ENCODE data around the gene MCM5.
"Not testable (repeated sequence)": the region's sequence is repeated elsewhere in the genome, so short reads cannot be mapped to it uniquely, and the experiment has no call there.

MCM5 gene

DNA sequence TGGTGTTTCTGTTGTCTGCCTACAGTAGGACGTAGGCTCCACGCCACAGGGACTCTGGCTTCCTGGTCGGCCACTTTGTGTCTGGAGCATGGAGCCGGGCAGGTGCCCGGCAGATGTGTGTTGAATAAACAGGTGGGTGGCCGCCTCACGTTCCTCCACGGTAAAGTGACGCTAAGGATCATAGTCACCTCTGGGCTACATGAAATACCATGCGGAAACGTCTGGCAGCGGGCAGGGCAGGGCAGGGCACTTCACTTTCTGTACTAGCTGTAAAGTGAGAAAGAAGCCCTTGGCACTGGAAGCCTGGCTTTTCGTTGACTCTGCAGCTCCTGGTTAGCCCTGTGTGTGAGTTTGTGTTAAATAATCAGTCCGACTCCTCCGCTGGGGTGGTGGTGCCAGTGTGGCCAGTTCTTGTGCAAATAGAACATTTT lies 52.4 kb downstream of the MCM5 start:
- DNase-seq (ENCODE audit: low spot score): no peak

DNA sequence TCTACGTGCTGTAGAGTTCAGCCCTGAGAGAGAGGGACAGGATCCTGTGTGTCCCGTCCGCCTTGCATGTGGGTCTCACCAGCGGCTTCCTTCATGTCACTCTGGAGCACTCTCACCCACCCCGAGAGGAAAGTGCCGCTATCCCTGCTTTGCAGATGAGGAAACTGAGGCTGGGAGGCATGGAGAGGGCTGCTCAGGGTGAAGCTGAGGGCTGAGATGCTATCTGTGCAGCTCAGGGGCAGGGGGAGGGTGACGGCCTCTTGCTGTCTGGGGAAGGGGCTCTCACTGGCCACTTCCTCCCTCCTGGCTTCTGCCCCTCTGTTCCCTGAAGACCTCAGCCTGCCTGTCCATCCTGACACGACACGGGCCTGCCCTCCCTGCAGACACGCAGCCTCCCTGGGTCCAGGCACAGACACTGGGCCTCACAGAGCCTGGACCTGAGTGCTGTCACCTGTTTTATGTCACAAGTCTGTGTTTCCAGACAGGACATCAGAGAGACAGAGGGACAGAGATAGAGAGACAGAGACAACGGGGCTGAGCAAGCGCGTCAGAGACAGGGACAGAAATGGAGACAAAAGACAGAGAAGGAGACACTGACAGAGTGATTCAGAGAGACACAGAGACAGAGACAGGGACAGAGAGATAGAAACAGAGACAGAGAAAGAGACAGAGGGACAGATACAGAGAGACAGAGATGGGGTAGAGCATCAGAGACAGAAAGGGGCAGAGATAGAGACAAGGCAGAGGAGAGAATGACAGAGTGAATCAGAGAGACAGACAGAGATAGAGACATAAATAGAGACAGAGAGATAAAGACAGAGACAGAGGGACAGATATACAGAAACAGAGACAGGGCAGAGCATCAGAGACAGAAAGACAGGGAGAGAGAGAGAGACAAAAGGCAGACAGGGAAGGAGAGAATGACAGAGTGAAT lies 53.1 kb downstream of the MCM5 start:
- no peak for DNase-seq (ENCODE audit: low spot score)

DNA sequence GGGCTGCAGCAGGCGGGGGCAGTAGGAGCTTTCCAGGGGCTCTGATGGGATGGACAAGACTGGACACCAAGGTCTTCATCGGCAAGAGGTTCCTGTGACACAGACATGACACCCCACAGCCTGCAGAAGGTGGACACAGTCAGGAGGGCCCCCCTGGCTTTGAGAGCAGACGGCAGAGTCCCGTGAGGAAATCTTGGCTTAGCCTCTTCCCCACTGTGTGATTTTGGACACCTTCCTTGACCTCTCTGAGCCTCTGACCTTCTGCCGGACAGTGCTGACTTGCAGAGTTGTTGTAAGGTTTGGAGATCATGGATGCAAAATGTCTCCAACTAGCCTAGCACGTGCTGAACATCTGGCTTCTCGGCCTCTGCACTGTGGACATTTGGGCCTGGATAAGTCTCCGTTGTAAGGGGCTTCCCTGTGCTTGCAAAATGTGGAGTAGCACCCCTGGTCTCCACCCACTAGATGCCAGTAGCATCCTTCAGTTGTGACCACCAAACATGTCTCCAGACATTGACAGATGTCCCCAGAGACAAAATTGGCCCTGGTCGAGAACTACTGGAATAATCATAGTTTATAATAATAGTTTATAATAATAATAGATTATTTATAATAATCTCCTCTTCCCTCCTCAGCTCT lies 54.6 kb downstream of the MCM5 start:
- DNase-seq (ENCODE audit: low spot score): no peak

GRCh38 chr22:35455529-35455928 lies 55.6 kb downstream of the MCM5 start:
- DNase-seq (ENCODE audit: low spot score): no peak

DNA sequence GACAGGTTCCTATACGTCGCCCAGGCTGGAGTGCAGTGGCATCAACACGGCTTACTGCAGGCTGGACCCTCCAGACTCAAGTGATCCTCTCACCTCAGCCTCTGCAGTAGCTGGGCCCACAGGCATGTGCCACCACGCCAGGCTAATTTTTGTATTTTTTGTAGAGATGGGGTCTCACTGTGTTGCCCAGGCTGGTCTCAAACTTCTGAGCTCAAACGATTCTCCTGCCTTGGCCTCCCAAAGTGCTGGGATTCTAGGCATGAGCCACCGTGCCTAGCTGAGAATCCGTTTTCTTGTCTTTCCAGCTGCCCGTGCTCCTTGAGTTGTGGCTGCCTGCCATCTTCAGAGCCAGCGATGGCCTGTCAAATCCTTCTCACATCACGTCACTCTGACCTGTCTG lies 56.8 kb downstream of the MCM5 start:
- DNase-seq (ENCODE audit: low spot score): no peak

- no peak for DNase-seq (ENCODE audit: low spot score)
These were observed 58.0 kb downstream of the MCM5 start for GRCh38 chr22:35457729-35458546.

DNA sequence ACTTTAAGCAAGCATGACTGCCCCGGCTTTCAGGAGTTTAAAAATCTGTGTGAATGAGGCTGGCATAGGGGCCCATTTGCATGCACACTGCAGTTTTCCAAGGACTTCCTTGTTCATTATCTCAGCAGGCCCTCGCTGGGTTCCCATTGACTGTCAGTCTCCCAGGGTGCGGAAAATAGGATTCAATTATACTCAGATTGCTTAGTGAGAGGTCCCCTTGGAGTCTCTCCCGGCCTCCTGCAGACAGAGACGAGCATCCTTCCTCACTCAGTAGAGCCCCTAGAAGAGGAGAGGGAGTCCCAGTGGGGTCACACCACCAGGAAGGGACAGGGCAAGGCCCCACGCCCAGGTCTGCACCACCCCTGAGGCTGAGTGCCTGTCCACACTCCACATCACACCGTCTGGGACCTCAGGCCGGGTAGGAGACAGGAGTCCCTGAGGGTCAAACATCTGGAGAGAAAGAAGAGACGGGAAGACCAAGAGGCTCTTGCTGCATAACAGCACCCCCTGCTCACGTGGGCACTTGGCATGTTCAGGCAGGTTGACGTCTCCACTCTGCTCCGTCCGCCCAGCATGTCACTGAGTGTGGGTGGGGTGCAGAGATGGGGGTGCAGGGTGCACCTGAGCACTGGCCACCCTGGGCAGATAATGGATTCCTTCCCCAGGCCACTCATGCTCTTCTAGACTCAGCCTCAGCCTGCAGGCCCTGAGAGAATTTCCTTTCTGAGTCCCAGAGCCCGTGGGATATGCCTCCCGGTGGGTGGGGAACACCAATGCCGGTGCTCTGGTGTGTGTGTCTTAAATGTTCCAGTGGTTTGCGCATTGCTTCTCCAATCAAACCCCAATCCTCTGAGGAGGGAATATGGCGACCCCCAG lies 58.8 kb downstream of the MCM5 start:
- DNase-seq (ENCODE audit: low spot score): no peak

- DNase-seq (ENCODE audit: low spot score): no peak
These were observed 59.5 kb downstream of the MCM5 start for GRCh38 chr22:35459423-35459894.

DNA sequence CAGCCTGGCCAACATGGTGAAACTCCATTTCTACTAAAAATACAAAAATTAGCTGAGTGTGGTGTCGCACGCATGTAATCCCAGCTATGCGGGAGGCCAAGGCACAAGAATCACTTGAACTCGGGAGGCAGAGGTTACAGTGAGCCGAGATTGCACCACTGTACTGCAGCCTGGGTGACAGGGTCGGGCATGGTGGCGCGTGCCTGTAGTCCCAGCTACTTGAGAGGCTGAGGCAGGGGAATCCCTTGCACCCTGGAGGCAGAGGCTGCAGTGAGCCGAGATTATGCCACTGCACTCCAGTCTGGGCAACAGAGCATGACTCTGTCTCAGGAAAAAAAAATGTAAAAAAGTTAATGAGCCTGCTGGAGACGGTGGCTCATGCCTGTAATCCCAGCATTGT lies 60.0 kb downstream of the MCM5 start:
- DNase-seq (ENCODE audit: low spot score): not testable (repeated sequence)

- no peak for DNase-seq (ENCODE audit: low spot score)
These were observed 60.7 kb downstream of the MCM5 start for GRCh38 chr22:35460688-35461087.

GRCh38 chr22:35462498-35463230 lies 62.7 kb downstream of the MCM5 start:
- no peak for DNase-seq (ENCODE audit: low spot score)

DNA sequence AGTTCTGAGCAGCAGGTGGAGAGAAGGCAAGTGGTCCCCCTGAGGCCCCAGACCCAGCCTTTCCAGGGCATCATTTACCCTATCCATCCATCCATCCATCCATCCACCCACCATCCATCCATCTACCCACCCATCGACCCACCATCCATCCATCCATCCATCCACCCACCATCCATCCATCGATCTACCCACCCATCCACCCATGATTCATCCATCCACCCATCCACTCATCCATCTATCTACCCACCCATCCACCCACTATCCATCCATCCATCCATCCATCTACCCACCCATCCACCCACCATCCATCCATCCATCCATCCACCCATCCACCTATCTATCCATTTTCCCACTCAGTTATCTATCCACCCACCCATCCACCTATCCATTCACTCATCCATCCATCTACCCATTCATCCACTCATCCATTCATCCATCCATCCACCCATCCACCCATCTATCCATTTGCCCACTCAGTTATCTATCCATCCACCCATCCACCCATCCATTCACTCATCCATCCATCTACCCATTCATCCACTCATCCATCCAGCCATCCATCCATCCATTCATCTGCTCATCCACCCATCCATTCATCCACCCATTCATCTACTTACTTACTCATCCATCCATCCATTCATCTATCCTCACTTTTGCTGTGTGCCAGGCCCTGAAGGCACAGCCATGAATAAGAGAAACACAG lies 63.4 kb downstream of the MCM5 start:
- DNase-seq (ENCODE audit: low spot score): no peak

- no peak for DNase-seq (ENCODE audit: low spot score)
These were observed 64.5 kb downstream of the MCM5 start for GRCh38 chr22:35464399-35464798.

GRCh38 chr22:35465109-35465701 lies 65.3 kb downstream of the MCM5 start:
- no peak for DNase-seq (ENCODE audit: low spot score)

DNA sequence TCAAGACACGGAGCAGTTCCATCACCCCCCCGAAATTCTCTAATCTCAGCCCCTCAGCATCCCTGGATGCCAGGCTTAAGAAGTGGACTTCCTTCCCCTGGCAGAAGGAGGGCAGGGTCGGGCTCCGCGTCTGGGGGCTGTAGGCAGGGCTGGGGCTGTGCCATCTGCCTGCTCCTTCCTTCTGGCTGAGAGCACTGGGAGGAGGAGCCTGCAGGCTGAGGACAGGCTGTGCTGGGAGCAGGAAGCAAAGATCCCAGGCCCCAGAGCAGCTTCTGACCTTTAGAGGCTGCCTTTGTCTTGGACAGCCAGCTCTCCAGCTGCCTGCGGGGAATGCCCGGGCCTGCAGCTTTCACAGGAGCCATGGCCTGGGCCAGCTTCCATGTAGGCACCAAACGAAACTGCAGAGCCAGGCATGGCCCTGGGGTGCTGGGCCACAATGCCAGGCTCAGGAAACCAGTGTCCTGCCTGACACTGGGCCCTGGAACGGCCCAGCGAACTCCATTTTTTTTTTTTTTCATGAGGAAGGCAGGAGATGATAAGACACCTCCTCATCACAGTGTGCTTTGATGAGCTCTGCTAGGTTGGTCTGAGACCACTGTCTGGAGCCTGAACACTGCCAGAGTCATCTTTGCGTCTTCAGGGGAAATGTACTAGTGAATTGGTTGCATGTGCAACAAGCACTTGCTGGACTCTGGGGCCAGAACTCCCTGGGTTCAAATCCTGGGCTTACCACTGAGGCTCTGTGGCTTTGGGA lies 67.9 kb downstream of the MCM5 start:
- DNase-seq (ENCODE audit: low spot score): no peak

DNA sequence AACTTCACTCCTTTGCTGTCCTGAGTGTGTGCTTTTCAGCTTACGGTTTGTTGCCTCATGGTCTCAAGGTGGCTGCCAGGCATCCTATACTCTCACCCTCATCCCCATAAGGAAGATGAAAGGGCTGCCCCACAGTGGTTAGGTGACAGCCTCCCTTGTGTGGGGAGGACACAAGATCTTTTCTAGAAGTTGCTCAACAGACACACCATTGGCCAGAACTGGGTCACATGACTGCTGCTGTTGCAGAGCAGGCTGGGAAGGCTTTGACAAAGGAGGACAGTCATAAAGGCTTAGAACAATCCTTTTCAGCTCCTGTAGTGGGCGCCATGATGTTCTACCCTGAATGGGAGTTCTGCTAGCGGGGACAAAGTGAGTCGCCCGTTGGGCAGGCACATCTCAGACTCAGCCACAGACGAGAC lies 71.0 kb downstream of the MCM5 start:
- DNase-seq (ENCODE audit: low spot score): no peak

- DNase-seq (ENCODE audit: low spot score): not testable (repeated sequence)
These were observed 71.6 kb downstream of the MCM5 start for GRCh38 chr22:35471566-35471965.

DNA sequence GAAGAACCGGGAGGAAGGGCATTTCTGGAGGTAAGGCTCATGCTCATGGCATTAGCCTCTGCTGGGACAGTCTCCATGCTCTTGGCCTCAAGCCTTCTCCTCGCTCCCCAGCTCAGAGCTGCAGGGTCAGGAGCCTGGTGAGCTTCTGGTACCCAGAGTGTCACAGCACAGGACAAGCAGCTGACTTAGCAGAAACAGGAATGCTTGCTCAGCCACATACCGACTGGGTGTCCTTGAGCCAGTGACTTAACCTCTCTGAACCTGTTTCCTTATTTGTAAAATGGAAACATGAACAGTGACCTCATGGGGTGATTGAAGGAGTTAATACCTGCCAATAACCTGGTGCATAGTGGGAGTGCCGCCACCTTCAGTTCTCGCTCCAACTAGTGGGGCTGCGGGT lies 72.5 kb downstream of the MCM5 start:
- no peak for DNase-seq (ENCODE audit: low spot score)

DNA sequence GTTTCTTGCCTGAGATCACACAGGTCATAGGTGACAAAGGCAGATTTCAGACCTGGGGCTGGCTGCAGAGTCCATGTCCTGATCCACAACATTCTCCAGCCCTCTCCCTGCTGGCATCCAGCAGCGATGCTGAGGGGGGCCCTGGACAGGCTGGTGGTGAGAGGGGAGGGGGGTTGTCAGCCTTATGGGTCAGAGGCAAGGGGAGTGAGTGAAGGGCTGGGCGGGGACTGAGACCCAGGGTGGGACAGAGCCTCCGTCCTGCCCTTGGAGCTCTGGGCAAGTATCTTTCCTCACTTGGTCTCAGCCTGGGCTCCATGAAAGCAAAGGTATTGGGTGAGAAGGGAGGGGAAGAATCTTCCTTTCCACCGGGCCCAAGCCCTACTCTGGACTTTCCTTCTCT lies 74.0 kb downstream of the MCM5 start:
- no peak for DNase-seq (ENCODE audit: low spot score)
